ENCODE results near the gene PTN. TPM values are rescaled to one million over a fixed set of nuclear protein-coding genes. Genes with fewer than 3 reads are reported as not detected.

PTN gene
- total RNA-seq, 1 experiment from 2014 or later = 56.7 TPM

DNA sequence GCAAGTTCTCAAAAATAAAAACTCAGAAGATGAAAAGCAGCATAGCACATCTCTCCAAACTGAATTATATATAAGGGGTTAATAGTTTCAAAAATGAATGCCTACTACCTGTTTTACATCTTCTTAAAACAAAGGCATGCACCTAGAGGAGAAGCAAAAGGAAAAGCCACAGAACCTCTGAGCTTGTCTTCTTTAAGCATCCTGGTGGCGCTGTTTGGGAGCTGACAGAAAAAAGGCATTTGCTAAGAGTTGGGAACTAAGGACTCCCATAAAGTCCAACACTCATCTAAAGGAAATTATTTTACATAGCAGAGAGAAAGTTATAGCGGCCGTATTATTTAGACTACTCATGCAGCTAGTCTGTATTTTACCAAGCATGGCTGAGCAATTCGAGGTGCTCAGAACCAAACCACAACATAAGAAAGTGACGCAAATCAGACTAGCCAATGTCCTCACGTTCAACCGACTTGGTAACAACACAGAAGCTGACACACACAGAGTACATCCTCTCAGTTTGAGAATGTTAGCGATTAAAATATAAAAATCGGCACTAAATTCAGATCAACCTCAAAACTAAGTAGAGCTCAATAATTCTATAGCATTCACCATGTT lies 38.8 kb downstream of the PTN start:
- H3K9me3 ChIP-seq (replicated peaks) = no peaks in the 10 kb centered on the region
- no peak overlapping the region for H3K27ac ChIP-seq
- DNase-seq (ENCODE audit: low read depth in 1 of 2, low spot score in 2 of 2) = no peak
- H3K27me3 ChIP-seq (replicated peaks) = no peaks in the 10 kb centered on the region
- no peaks in the 10 kb centered on the region for H3K36me3 ChIP-seq
- no peak overlapping the region for H3K4me3 ChIP-seq
- H3K4me1 ChIP-seq (replicated peaks) = no peaks in the 10 kb centered on the region

GRCh38 chr7:137304165-137304564 lies 39.4 kb downstream of the PTN start:
- Histone ChIP-seq H3K36me3 (no peaks in the 10 kb centered on the region), H3K4me3 (no peak overlapping the region), H3K9me3 (replicated peaks) (no peaks in the 10 kb centered on the region), H3K27me3 (replicated peaks) (no peaks in the 10 kb centered on the region), H3K27ac (no peak overlapping the region), H3K4me1 (replicated peaks) (no peaks in the 10 kb centered on the region)
- DNase-seq (ENCODE audit: low read depth in 1 of 2, low spot score in 2 of 2) = no peak

GRCh38 chr7:137302081-137302480 lies 41.5 kb downstream of the PTN start:
- H3K9me3 ChIP-seq (replicated peaks) = no peaks in the 10 kb centered on the region
- DNase-seq (ENCODE audit: low read depth in 1 of 2, low spot score in 2 of 2) = no peak
- no peak overlapping the region for H3K27ac ChIP-seq
- no peak overlapping the region for H3K4me3 ChIP-seq
- no peaks in the 10 kb centered on the region for H3K36me3 ChIP-seq
- H3K27me3 ChIP-seq (replicated peaks) = no peaks in the 10 kb centered on the region
- no peaks in the 10 kb centered on the region for H3K4me1 ChIP-seq (replicated peaks)

DNA sequence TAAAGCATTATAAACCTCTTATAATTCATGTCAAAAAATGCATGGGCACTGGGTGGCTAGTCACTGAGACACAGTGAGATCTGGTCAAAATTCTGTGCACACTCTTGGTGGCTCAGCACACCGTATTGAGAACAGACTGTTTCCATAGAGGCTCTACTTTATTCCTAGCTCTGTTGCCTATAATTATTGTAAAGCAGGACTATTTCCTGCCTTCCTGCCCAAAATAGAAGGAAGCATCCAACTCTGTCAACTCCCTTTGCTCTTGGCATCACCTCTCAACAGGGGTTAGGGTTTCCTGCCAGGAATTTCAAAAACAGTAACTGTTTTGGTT lies 45.1 kb downstream of the PTN start:
- no peaks in the 10 kb centered on the region for H3K9me3 ChIP-seq (replicated peaks)
- H3K27me3 ChIP-seq (replicated peaks) = no peaks in the 10 kb centered on the region
- H3K4me1 ChIP-seq (replicated peaks) = no peaks in the 10 kb centered on the region
- H3K36me3 ChIP-seq = no peaks in the 10 kb centered on the region
- no peak overlapping the region for H3K27ac ChIP-seq
- H3K4me3 ChIP-seq = no peak overlapping the region
- no peak for DNase-seq (ENCODE audit: low read depth in 1 of 2, low spot score in 2 of 2)

DNA sequence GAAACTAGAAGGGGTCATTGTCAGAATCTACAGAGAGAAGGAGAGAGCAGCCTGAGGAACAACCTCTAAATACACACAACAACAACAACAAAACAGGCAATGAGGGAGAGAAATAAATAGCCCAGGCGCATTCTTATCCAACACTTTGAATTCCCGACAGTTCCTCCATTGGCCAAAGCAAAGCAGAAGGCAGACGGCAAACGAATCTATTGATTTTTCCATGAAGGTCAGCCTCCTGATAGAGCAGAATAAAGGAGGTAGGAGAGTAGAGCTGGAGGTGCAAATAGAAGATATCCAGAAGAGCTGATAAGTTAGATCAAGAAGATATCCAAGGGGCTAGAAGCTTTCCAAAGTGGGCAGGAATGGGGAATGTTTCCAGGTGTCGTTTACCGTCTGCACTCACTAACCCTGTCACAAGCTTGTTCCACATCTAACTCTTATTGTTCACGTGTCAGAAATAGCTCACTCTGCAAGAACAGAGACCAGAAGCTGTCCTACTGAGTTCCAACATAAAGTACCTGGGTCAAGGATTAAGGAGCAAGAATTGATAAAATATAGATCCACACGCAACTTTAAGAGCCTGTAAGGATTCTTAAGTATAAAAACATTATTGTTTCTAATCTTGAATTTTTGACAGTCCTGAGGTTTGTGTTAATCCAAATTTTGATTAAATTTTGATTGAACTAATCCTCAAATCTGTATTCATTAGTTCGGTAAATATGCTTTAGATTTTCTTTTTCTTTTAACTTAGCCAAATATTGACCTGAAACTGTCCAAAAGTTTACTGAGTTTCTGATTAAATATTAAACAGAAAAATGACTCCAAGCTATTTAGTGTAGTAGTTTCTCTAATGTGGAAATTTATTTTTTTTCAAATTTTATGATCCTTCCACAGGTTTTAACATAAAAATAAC lies 45.7 kb downstream of the PTN start:
- H3K9me3 ChIP-seq (replicated peaks) = no peaks in the 10 kb centered on the region
- H3K27me3 ChIP-seq (replicated peaks) = no peaks in the 10 kb centered on the region
- no peaks in the 10 kb centered on the region for H3K36me3 ChIP-seq
- DNase-seq (ENCODE audit: low read depth in 1 of 2, low spot score in 2 of 2) = no peak
- H3K4me1 ChIP-seq (replicated peaks) = no peaks in the 10 kb centered on the region
- no peak overlapping the region for H3K27ac ChIP-seq
- no peak overlapping the region for H3K4me3 ChIP-seq

DNA sequence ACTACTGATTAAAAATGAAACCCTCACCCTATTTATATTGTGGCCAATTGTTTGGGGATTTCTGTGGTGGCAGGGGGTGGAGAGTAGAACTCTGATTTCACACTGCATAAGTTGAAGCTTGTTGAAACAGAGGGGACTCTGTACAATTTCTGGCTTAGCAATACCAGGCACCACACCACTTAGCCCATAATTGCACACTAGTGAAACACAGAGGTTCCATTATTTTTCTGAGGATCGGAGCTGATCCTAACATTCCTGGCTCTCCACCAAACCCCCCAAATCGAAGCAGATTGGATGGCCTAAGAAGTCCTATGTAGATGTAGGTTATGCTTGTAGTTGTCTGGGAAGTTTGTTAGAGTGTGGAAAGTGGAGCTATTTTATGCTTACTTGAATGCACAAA lies 47.0 kb downstream of the PTN start:
- Histone ChIP-seq H3K36me3 (no peaks in the 10 kb centered on the region), H3K27ac (no peak overlapping the region), H3K27me3 (replicated peaks) (no peaks in the 10 kb centered on the region), H3K4me1 (replicated peaks) (no peaks in the 10 kb centered on the region), H3K4me3 (no peak overlapping the region), H3K9me3 (replicated peaks) (no peaks in the 10 kb centered on the region)
- DNase-seq (ENCODE audit: low read depth in 1 of 2, low spot score in 2 of 2) = no peak

GRCh38 chr7:137295739-137296324 lies 47.7 kb downstream of the PTN start:
- DNase-seq (ENCODE audit: low read depth in 1 of 2, low spot score in 2 of 2) = no peak
- H3K4me3 ChIP-seq = no peak overlapping the region
- H3K36me3 ChIP-seq = no peaks in the 10 kb centered on the region
- no peaks in the 10 kb centered on the region for H3K9me3 ChIP-seq (replicated peaks)
- no peaks in the 10 kb centered on the region for H3K4me1 ChIP-seq (replicated peaks)
- no peaks in the 10 kb centered on the region for H3K27me3 ChIP-seq (replicated peaks)
- H3K27ac ChIP-seq = no peak overlapping the region

DNA sequence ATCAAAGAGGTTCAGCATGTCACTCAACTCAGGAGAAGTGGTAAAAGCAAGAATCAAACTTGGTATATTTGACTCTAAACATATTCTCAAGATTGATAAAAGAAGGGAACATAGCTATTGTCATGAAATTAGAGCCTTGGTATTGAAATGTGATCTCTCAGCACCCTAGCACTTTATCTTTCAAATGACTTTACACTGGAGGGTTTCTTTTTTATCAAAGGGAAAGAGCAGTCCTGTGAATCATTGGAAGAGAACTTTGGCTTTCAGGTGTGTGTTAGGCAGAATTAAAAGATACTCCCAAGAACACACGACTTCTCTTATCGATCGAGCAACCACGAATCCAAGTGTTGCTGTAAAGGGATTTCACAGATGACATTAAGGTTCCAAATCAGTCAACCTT lies 54.4 kb downstream of the PTN start:
- H3K36me3 ChIP-seq = no peaks in the 10 kb centered on the region
- H3K27ac ChIP-seq = no peak overlapping the region
- H3K4me3 ChIP-seq = no peak overlapping the region
- no peak for DNase-seq (ENCODE audit: low read depth in 1 of 2, low spot score in 2 of 2)
- H3K9me3 ChIP-seq (replicated peaks) = no peaks in the 10 kb centered on the region
- no peaks in the 10 kb centered on the region for H3K27me3 ChIP-seq (replicated peaks)
- H3K4me1 ChIP-seq (replicated peaks) = no peaks in the 10 kb centered on the region

- Histone ChIP-seq H3K27ac (no peak overlapping the region), H3K27me3 (replicated peaks) (no peaks in the 10 kb centered on the region), H3K36me3 (no peaks in the 10 kb centered on the region), H3K4me1 (replicated peaks) (no peaks in the 10 kb centered on the region), H3K9me3 (replicated peaks) (no peaks in the 10 kb centered on the region), H3K4me3 (no peak overlapping the region)
- DNase-seq (ENCODE audit: low read depth in 1 of 2, low spot score in 2 of 2) = no peak
These were observed 55.8 kb downstream of the PTN start for GRCh38 chr7:137287651-137288258.

DNA sequence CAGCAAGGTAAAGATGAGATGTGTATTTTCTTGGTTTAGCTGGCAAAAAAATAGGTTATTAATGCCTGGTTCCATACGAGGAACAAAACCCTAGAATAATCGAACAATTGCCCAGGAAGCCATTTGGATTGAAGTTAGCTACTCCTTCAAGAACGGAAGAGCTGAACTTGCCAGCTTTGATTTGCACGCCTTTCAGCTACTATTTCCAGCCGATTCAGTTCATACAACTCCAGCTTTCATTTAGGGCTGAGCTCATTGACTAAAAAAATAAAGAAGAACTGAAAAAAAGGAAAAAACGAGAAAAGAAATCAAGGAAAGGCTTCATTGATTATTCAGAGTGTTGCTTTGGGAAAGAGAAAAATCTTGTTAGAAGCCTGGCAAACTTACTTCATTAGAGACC lies 60.4 kb downstream of the PTN start:
- H3K36me3 ChIP-seq = no peaks in the 10 kb centered on the region
- H3K27ac ChIP-seq = no peak overlapping the region
- DNase-seq (ENCODE audit: low read depth in 1 of 2, low spot score in 2 of 2) = no peak
- no peaks in the 10 kb centered on the region for H3K27me3 ChIP-seq (replicated peaks)
- no peaks in the 10 kb centered on the region for H3K9me3 ChIP-seq (replicated peaks)
- H3K4me1 ChIP-seq (replicated peaks) = no peaks in the 10 kb centered on the region
- H3K4me3 ChIP-seq = no peak overlapping the region

- H3K36me3 ChIP-seq = no peaks in the 10 kb centered on the region
- no peak overlapping the region for H3K27ac ChIP-seq
- H3K4me1 ChIP-seq (replicated peaks) = no peaks in the 10 kb centered on the region
- no peak for DNase-seq (ENCODE audit: low read depth in 1 of 2, low spot score in 2 of 2)
- H3K4me3 ChIP-seq = no peak overlapping the region
- H3K9me3 ChIP-seq (replicated peaks) = no peaks in the 10 kb centered on the region
- no peaks in the 10 kb centered on the region for H3K27me3 ChIP-seq (replicated peaks)
These were observed 61.5 kb downstream of the PTN start for GRCh38 chr7:137282043-137282442.

DNA sequence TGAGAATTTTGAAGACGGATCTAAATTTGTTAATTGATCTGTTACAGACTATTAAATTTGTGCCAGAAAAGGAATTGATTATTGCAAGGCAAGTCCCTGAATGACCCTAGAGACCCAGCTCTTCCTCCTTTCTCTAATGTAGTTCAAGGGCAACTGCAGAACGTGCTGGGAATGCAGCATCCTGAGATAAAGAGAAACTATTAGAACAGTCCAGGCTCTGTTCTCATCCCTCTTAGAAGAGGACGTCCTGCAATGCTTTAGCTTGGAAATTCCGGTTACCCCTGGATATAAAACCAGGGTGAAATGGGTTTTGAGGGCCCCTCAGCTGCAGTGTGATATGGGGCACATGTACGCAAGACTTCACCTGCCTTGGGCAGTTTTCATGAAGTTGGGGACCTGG lies 67.3 kb downstream of the PTN start:
- H3K4me3 ChIP-seq = no peak overlapping the region
- H3K36me3 ChIP-seq = no peaks in the 10 kb centered on the region
- H3K27ac ChIP-seq = no peak overlapping the region
- no peaks in the 10 kb centered on the region for H3K9me3 ChIP-seq (replicated peaks)
- H3K4me1 ChIP-seq (replicated peaks) = no peaks in the 10 kb centered on the region
- no peak for DNase-seq (ENCODE audit: low read depth in 1 of 2, low spot score in 2 of 2)
- no peaks in the 10 kb centered on the region for H3K27me3 ChIP-seq (replicated peaks)

GRCh38 chr7:137272249-137272648 lies 71.3 kb downstream of the PTN start:
- H3K4me1 ChIP-seq (replicated peaks) = no peaks in the 10 kb centered on the region
- no peak overlapping the region for H3K27ac ChIP-seq
- H3K9me3 ChIP-seq (replicated peaks) = no peaks in the 10 kb centered on the region
- no peaks in the 10 kb centered on the region for H3K27me3 ChIP-seq (replicated peaks)
- no peak for DNase-seq (ENCODE audit: low read depth in 1 of 2, low spot score in 2 of 2)
- H3K4me3 ChIP-seq = no peak overlapping the region
- no peaks in the 10 kb centered on the region for H3K36me3 ChIP-seq

GRCh38 chr7:137269240-137269639 lies 74.3 kb downstream of the PTN start:
- Histone ChIP-seq H3K27me3 (replicated peaks) (no peaks in the 10 kb centered on the region), H3K9me3 (replicated peaks) (no peaks in the 10 kb centered on the region), H3K4me1 (replicated peaks) (no peaks in the 10 kb centered on the region), H3K27ac (no peak overlapping the region), H3K4me3 (no peak overlapping the region), H3K36me3 (no peaks in the 10 kb centered on the region)
- DNase-seq (ENCODE audit: low read depth in 1 of 2, low spot score in 2 of 2) = no peak

All from SJSA1 (cell line).